Measurements from ENCODE around the gene TPSAB1.

Gene TPSAB1

GRCh38 chr16:1257561-1258224 lies 17.2 kb downstream of the TPSAB1 start:
- Histone ChIP-seq H3K27me3 (ENCODE audit: insufficient read depth, low read length) (peaks cover 38% of the 10 kb centered on the region), H3K36me3 (ENCODE audit: insufficient read depth, low read depth, low read length) (no peaks in the 10 kb centered on the region), H3K4me1 (ENCODE audit: insufficient read depth, low read length) (no peaks in the 10 kb centered on the region; the same call in 1 of the 2 replicates), H3K9me3 (ENCODE audit: insufficient read depth, low read depth, low read length) (no peaks in the 10 kb centered on the region), H3K9ac (ENCODE audit: low read depth, low read length) (no peak overlapping the region), H3K4me3 (ENCODE audit: low read length) (no peak overlapping the region), H3K27ac (ENCODE audit: low read length) (no peak overlapping the region)

DNA sequence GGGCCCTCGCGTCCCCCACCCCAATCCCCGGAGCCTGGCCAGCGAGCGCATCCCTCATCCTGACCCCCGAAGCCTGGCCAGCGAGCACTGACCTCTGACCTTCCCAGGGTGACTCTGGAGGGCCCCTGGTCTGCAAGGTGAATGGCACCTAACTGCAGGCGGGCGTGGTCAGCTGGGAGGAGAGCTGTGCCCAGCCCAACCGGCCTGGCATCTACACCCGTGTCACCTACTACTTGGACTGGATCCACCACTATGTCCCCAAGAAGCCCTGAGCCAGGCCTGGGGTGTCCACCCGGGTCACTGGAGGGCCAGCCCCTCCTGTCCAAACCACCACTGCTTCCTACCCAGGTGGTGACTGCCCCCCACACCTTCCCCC lies 17.7 kb downstream of the TPSAB1 start:
- no peaks in the 10 kb centered on the region for H3K9me3 ChIP-seq (ENCODE audit: insufficient read depth, low read depth, low read length)
- peaks cover 38% of the 10 kb centered on the region for H3K27me3 ChIP-seq (ENCODE audit: insufficient read depth, low read length)
- no peak overlapping the region for H3K9ac ChIP-seq (ENCODE audit: low read depth, low read length)
- no peaks in the 10 kb centered on the region; the same call in 1 of the 2 replicates for H3K4me1 ChIP-seq (ENCODE audit: insufficient read depth, low read length)
- no peak overlapping the region for H3K27ac ChIP-seq (ENCODE audit: low read length)
- H3K36me3 ChIP-seq (ENCODE audit: insufficient read depth, low read depth, low read length) = no peaks in the 10 kb centered on the region
- H3K4me3 ChIP-seq (ENCODE audit: low read length) = no peak overlapping the region

DNA sequence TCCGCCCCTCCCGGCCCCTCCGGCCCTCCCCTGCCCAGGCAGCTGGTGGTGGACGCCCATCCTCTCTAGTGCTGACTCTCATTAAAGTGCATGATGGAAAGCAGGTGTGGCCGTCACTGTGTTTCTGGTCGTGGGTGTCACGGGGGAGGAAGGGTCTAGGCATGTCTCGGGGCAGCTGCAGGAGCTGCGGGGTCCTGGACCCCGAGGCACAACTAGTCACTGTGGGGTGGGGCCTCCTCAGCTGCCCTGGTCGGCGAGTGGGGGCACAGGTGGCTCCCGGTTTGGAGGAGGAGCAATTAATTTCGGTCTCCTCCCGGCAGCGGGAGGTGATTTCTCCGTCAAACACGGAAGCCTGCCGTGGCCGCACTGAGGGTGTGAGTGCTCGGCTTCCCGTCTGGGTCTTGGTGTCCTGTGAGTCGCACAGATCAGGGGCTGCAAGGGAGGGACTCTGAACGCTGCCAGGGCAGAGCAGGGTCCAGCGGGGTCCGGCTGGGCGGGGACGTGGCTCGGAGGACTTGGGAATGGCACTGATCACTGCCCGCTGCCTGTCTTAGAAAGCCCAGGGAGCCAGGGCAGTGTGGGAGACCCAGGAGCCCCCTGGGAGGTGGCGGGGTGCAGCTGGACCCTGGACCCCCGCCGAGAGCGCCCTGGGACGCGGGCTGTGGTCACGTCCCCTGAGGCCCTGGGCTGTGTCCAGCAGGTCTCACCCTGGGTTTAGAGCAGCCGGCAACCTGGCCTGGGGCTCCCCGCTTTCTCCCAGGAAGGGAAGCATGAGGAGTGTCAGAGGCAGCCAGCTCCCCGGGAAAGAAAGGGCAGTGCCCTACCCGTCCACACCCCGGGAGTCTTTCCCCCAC lies 18.6 kb downstream of the TPSAB1 start:
- Histone ChIP-seq H3K27ac (ENCODE audit: low read length) (no peak overlapping the region), H3K9ac (ENCODE audit: low read depth, low read length) (no peak overlapping the region), H3K9me3 (ENCODE audit: insufficient read depth, low read depth, low read length) (no peaks in the 10 kb centered on the region), H3K27me3 (ENCODE audit: insufficient read depth, low read length) (peaks cover 38% of the 10 kb centered on the region), H3K36me3 (ENCODE audit: insufficient read depth, low read depth, low read length) (no peaks in the 10 kb centered on the region), H3K4me3 (ENCODE audit: low read length) (peak overlapping the region; percentile 46; the same call in 1 of the 2 replicates), H3K4me1 (ENCODE audit: insufficient read depth, low read length) (no peaks in the 10 kb centered on the region; the same call in 1 of the 2 replicates)

GRCh38 chr16:1259760-1260068 lies 19.2 kb downstream of the TPSAB1 start:
- H3K4me1 ChIP-seq (ENCODE audit: insufficient read depth, low read length) = no peaks in the 10 kb centered on the region; the same call in 1 of the 2 replicates
- peaks cover 38% of the 10 kb centered on the region for H3K27me3 ChIP-seq (ENCODE audit: insufficient read depth, low read length)
- H3K9ac ChIP-seq (ENCODE audit: low read depth, low read length) = no peak overlapping the region
- no peak overlapping the region for H3K4me3 ChIP-seq (ENCODE audit: low read length)
- no peaks in the 10 kb centered on the region for H3K9me3 ChIP-seq (ENCODE audit: insufficient read depth, low read depth, low read length)
- no peaks in the 10 kb centered on the region for H3K36me3 ChIP-seq (ENCODE audit: insufficient read depth, low read depth, low read length)
- H3K27ac ChIP-seq (ENCODE audit: low read length) = no peak overlapping the region

DNA sequence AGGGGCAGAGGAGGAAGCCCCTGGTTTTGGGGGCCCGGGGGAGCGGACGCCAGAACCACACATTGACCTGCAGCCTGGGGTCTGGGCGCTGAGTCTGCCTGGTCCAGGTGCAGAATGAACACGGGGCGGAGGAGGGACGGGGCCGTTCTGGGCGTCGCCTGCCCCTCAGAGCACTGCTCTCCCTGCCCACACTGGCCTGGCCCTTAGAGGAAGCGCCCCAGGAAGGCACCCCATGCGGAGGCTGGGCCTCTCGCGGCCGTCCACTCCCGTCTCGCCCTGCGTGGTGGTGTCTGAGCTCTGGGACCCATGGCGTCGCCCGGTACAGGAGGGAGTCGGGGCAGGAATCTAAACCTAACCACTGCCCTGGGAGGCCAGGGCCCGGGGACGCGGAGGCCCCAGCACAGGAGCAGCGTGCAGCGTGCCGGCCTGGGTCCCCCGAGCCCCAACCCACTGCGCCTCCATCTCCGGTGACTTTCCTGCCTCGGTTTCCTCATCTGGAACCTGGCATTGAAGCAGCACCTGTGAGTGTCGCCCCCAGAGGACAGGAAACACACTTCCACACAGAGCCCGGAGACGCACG lies 19.7 kb downstream of the TPSAB1 start:
- no peak overlapping the region for H3K27ac ChIP-seq (ENCODE audit: low read length)
- no peaks in the 10 kb centered on the region for H3K36me3 ChIP-seq (ENCODE audit: insufficient read depth, low read depth, low read length)
- no peaks in the 10 kb centered on the region for H3K9me3 ChIP-seq (ENCODE audit: insufficient read depth, low read depth, low read length)
- H3K27me3 ChIP-seq (ENCODE audit: insufficient read depth, low read length) = peaks cover 38% of the 10 kb centered on the region
- no peak overlapping the region for H3K9ac ChIP-seq (ENCODE audit: low read depth, low read length)
- H3K4me3 ChIP-seq (ENCODE audit: low read length) = no peak overlapping the region
- H3K4me1 ChIP-seq (ENCODE audit: insufficient read depth, low read length) = no peaks in the 10 kb centered on the region; the same call in 1 of the 2 replicates

DNA sequence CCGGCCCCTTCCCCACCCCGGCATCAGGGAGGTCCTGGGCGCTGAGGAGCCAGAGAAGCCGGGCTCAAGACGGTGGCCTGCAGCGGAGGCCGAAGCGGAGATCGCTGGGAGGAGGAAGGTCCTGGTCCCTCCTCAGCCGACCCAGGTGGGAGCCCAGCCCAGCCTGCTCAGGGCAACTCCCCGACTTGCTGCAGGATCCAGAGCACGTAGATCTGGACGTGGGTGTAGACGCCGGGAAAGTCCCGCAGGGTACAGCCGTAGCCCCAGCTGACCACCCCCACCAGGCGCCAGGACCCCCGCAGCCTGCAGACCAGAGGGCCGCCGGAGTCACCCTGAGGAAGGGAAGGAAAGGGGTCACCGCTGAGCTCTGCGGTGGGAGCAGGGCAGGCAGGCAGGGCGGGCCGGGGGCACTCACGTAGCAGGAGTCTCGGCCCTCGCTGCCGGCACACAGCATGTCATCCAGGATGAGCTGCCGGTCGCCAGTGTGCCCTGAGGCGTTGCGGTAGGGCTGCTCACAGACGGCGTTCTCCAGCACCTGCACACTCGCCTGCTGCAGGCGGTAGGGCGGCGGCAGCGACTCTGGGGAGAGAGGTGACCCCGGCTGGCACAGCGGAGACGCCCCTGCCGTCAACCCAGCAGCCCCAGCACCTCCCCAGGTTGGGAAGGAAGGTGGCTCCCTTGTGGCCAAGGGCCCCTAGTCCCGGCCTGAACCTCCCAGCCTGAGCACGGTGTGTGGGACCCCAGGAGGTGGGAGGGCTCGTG lies 20.8 kb downstream of the TPSAB1 start:
- Histone ChIP-seq H3K36me3 (ENCODE audit: insufficient read depth, low read depth, low read length) (no peaks in the 10 kb centered on the region), H3K9ac (ENCODE audit: low read depth, low read length) (no peak overlapping the region), H3K4me1 (ENCODE audit: insufficient read depth, low read length) (no peaks in the 10 kb centered on the region; the same call in 1 of the 2 replicates), H3K27ac (ENCODE audit: low read length) (no peak overlapping the region), H3K27me3 (ENCODE audit: insufficient read depth, low read length) (peaks cover 42% of the 10 kb centered on the region), H3K9me3 (ENCODE audit: insufficient read depth, low read depth, low read length) (no peaks in the 10 kb centered on the region), H3K4me3 (ENCODE audit: low read length) (no peak overlapping the region)

DNA sequence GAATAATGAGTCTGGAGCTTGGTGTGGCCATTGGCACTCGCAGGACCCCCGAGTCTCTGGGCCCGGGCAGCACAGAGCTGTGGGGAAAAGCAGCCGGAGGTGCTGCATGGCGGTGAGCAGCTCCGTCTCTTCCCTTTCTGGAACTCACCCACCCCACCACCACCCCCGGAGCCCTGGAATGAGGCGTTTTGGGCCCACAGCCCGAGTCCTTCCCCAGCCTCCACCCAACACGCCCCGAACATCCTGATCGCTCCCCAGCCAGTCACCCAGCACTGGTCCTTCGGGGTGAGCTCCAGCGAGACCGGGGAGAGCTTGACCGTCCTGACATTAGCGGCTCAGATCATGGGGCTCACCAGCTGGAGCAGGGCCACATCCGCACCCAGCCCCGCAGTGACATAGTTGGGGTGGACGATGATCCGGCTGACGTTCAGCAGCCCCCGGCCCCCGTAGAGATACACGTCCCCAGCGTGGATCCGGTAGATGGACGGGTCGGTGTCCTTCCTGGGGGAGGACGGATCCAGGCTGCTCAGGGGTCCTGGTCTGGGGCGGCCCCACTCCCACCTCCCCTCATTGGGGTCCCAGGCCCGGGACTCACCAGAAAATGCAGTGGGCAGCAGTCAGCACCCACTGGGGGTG lies 21.8 kb downstream of the TPSAB1 start:
- H3K36me3 ChIP-seq (ENCODE audit: insufficient read depth, low read depth, low read length) = no peaks in the 10 kb centered on the region
- no peak overlapping the region for H3K27ac ChIP-seq (ENCODE audit: low read length)
- H3K9me3 ChIP-seq (ENCODE audit: insufficient read depth, low read depth, low read length) = no peaks in the 10 kb centered on the region
- H3K9ac ChIP-seq (ENCODE audit: low read depth, low read length) = no peak overlapping the region
- no peaks in the 10 kb centered on the region; the same call in 1 of the 2 replicates for H3K4me1 ChIP-seq (ENCODE audit: insufficient read depth, low read length)
- peaks cover 44% of the 10 kb centered on the region for H3K27me3 ChIP-seq (ENCODE audit: insufficient read depth, low read length)
- H3K4me3 ChIP-seq (ENCODE audit: low read length) = no peak overlapping the region

DNA sequence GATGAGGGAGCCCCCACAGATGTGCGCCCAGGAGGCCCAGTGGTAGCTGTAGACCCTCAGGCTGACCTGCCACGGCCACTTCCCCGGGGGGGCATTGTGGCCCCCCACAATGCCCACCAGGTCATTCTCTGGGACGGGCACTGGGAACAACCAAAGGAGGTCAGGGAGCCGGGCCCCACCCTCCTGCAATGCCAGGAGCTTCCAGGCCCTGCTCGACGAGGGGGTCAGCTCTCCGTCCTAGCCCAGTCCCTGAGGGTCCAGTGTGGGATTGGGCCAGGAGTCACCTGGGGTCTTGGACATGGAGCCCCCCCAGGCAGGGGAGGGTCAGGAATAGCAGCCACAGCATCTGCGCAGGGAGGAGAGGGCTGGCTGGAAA lies 22.3 kb downstream of the TPSAB1 start:
- H3K27ac ChIP-seq (ENCODE audit: low read length) = no peak overlapping the region
- H3K27me3 ChIP-seq (ENCODE audit: insufficient read depth, low read length) = peaks cover 44% of the 10 kb centered on the region
- no peaks in the 10 kb centered on the region for H3K36me3 ChIP-seq (ENCODE audit: insufficient read depth, low read depth, low read length)
- H3K9me3 ChIP-seq (ENCODE audit: insufficient read depth, low read depth, low read length) = no peaks in the 10 kb centered on the region
- no peak overlapping the region for H3K9ac ChIP-seq (ENCODE audit: low read depth, low read length)
- no peaks in the 10 kb centered on the region; the same call in 1 of the 2 replicates for H3K4me1 ChIP-seq (ENCODE audit: insufficient read depth, low read length)
- H3K4me3 ChIP-seq (ENCODE audit: low read length) = no peak overlapping the region

- Histone ChIP-seq H3K27ac (ENCODE audit: low read length) (no peak overlapping the region), H3K9ac (ENCODE audit: low read depth, low read length) (no peak overlapping the region), H3K27me3 (ENCODE audit: insufficient read depth, low read length) (peaks cover 42% of the 10 kb centered on the region), H3K4me3 (ENCODE audit: low read length) (no peak overlapping the region), H3K36me3 (ENCODE audit: insufficient read depth, low read depth, low read length) (no peaks in the 10 kb centered on the region), H3K4me1 (ENCODE audit: insufficient read depth, low read length) (no peaks in the 10 kb centered on the region; the same call in 1 of the 2 replicates), H3K9me3 (ENCODE audit: insufficient read depth, low read depth, low read length) (no peaks in the 10 kb centered on the region)
Observed at GRCh38 chr16:1263591-1264344, 23.3 kb downstream of the TPSAB1 start.

DNA sequence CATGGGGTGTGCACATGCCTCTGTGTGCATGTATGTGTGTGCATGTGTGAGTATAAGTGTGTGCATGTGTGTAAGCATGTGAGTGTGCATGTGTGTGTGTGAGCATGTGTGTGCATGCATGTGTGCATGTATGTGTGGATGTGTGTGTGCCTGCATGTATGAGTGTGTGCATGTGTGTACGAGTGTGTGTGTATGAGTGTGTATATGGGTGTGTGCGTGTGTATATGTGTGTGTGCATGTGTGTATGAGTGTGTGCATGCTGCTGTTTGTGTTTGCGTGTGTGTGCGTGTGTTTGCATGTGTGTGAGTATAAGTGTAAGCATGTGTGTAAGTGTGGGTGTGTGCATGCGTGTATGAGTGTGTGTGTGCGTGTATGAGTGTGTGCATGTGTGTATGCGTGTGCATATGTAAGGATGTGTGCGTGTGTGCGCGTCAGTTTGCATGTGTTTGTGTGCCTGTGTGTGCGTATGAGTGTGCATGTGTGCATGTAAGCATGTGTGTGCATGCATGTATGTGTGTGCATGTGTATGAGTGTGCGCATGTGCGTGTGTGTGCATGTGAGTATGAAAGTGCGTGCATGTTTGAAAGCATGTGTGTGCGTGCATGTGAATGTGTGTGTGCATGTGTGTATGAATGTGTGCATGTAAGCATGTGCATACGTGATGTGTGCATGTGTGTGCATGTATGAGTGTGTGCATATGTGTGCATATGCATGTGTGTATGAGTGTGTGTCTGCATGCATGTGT lies 24.0 kb downstream of the TPSAB1 start:
- no peak overlapping the region for H3K27ac ChIP-seq (ENCODE audit: low read length)
- H3K4me1 ChIP-seq (ENCODE audit: insufficient read depth, low read length) = no peaks in the 10 kb centered on the region
- H3K27me3 ChIP-seq (ENCODE audit: insufficient read depth, low read length) = peaks cover 35% of the 10 kb centered on the region
- no peak overlapping the region for H3K4me3 ChIP-seq (ENCODE audit: low read length)
- H3K36me3 ChIP-seq (ENCODE audit: insufficient read depth, low read depth, low read length) = no peaks in the 10 kb centered on the region
- no peaks in the 10 kb centered on the region for H3K9me3 ChIP-seq (ENCODE audit: insufficient read depth, low read depth, low read length)
- no peak overlapping the region for H3K9ac ChIP-seq (ENCODE audit: low read depth, low read length)
